Stimulated activated CD4-positive, alpha-beta T cell treated with anti-CD3 and anti-CD28 coated beads, Interleukin-2, amount 100 ng/mL, for 48 hours (primary cell): ENCODE results near the gene KRT10.
"Not testable (repeated sequence)": the region's sequence is repeated elsewhere in the genome, so short reads cannot be mapped to it uniquely, and the experiment has no call there.

Source experiments
- DNase-seq, 2 donors: peaks; one replicate each; pipeline ENCODE4 v3.0.0-alpha.2; 2020

Gene KRT10

DNA sequence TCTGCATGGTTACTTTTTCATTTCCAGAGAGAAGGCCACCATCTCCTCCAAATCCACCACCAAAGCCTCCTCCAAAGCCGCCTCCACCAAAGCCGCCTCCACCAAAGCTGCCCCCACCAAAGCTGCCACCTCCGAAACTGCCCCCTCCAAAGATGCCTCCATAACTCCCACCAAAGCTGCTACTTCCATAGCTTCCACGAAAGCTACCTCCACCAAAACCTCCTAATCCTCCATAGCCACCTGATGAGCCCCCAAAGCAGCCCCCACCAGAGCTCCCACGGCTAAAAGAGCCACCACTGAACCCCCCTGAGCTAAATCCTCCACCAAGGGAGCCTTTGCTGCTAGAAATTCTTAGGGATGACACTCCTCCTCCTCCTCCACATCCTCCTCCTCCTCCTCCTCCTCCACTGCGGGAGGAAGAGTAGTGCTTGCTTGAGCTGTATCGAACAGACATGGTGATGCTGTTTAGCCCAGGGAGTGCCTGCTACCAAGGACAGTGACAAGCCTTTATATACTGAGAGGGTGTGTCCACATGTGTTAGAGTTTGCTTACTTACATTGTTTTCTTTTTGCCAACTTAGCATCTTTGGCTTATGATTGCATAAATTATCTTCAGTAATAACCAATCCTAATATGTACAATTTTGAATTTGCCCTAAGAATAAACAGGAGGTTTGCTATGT lies at the start of gene KRT10:
Gene KRT10 (minus strand): TSS at position 483 of the 681 bp plus-strand sequence. CDS start 29 bp downstream, at position 454.
- no peak for DNase-seq

DNA sequence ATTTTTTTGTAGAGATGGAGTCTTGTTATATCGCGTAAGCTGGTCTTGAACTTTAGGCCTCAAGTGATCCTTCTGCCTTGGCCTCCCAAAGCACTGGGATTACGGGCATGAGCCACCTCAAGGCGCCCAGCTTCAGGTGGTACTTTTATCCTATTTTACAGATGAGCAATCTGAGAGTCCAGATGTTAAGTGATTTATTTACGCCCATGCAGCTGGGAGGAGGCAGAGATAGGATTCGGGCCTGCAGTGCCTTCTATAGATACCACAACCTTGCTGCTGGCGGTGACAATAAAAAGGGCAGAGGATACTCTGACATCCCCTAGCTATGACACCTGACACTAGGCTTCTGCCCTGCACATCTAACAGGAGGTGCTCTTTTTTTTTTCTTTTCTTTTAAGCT lies 48.9 kb upstream of the KRT10 start:
- no peak for DNase-seq

DNA sequence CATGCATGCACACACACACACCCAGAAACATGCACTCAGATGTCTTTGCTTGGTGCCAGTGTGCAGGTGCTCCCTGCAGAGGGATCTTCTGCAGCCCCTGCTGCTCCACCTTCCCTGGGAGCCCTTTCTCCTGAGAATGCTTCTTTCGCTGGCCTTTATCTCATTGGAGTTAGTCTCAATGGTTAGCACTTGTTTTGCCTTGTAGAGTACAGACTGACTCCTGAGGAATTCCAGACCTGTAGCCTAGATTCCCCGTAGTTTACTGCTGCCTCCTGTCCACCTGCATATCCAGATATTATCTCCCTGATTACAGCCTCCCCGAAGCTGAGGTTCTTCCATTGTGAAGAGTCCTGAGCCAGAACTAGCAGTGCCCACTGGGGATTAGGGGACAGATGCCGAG lies 47.7 kb upstream of the KRT10 start:
- DNase-seq = no peak

DNA sequence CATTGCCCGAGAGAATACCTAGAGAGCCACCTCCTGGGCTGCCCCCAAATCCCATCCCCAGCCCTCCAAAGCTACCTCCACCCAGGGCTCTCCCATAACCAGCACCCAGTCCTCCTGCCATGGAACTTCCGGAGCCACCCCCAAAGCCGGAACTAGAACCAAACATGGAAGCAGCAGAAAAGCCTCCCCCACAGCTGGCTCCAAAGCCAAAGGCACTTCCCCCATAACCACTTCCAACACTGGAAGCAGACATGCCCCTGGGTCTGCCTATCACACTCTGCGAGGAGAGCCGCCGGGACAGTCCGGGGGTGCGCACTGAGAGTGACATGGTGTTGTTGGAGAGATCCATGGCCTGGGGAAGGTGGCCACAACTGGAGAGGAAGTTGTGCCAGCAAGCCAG lies 44.4 kb upstream of the KRT10 start, which contains the start of gene KRT12:
Gene KRT12 (minus strand): TSS at position 386 of the 400 bp plus-strand sequence. CDS start 37 bp downstream, at position 349.
- no peak for DNase-seq

DNA sequence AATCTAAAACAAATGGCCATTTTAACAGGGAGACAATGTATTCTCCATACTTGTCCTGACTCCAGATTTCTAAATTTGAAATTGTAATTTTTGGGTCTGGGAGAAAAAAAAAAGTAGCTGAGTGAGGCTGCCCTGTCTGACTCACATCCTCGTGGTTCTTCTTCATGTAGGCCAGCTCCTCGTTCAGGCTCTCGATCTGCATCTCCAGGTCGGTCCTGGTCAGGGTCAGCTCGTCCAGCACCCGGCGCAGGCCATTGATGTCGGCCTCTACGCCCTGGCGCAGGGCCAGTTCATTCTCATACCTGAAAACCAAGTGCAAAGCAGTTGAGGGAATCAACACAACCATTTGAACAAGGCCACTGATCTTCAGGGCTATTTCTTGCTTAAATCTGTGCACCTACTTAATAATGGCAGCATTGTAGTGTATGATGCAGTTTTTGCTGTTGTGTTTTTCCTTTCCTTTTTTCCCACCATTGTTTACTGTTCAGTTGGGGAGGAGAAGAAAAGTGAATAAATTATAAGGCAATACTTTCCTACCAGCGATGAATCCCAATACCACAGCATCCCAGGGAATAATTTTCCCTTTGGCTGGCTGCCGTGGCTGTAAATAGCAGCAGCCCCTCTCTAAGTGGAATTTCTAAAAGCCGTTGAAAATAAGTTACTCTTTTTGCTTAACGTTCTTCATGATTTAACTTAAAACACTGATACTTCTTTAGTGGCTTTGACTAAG lies 42.4 kb upstream of the KRT10 start:
- DNase-seq = no peak

DNA sequence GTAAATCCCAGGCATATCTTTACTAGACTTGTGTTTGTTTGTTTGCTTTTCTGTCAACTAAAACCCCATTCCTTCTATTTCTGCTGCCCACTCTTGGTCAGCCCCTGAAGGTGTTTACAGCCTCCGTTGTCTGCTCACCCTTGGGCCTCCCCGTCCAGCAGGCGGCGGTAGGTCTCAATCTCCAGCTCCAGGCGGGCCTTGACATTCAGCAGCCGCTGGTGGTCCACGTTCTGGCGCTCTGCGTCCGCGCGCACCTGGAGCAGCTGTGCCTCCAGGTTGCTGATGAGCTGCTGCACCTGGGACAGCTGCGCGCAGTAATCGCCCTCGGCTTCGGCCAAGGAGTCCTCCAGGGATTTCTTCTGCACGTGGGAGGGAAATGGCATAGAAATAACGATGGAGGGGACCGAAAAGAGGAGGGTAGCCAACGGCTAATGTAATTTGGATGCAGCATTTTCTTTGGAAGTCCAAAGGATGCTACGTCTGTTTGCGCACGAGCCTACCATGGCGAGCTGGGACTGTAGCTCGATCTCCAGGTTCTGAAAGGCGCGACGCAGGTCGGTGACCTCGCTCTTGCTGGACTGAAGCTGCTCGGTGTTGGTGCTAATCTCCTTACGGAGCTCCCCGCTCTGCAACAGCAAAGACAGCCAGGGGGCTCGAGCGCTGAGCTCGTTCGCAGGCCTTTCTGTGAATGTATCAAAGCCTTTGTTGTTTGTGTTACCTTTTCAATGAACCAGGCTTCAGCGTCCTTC lies 40.7 kb upstream of the KRT10 start:
- no peak for DNase-seq

DNA sequence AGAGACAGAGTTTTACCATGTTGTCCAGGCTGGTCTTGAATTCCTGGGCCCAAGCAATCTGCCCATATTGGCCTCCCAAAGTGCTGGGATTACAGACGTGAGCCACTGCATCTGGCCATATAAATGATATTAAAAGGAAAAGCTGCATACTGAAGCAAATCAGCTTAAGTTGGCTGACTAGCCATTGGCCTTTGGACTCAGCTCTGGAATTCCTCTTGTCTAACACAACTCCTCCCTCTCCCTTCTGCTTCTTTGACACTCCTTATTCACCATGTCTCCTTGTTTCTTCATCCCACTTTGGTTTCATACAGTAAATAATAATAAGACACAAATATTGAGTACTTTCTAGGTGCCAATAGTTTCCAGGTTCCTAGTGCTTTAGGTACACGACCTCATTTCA lies 37.1 kb upstream of the KRT10 start:
- no peak for DNase-seq

DNA sequence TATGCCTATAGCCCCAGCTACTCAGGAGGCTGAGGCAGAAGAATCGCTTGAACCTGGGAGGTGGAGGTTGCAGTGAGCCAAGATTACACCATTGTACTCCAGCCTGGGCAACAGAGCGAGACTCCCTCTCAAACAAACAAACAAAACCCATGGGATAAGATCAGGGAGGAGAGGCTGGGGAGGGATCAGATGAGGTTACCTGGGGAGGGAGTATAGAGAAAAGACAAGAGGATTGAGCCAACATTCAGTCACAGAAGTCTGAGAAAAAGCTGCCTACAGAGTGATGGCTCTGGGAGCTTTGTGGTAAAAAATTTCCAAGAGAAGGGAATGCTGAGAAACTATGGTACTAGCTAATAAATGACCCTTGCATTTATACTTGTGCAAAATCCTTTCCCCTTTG lies 36.3 kb upstream of the KRT10 start:
- DNase-seq = not testable (repeated sequence)

DNA sequence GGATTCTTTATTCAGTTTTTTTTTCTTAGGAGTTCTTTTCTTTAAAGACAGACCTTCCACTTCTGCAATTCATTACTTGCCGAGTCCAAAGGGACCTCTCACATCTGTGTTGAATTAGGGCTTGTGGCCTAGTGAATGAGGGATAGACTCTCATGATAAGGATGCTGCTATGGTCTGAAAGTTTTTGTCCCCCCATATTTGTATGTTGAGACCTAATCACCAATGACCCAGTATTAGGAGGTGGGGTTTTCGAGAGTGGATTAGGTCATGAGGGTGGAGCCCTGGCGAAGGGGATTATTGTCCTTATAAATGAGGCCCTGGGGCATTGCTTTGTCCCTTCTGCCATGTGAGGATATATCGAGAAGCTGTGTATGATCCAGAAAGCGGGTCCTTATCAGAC lies 35.1 kb upstream of the KRT10 start:
- DNase-seq = no peak

DNA sequence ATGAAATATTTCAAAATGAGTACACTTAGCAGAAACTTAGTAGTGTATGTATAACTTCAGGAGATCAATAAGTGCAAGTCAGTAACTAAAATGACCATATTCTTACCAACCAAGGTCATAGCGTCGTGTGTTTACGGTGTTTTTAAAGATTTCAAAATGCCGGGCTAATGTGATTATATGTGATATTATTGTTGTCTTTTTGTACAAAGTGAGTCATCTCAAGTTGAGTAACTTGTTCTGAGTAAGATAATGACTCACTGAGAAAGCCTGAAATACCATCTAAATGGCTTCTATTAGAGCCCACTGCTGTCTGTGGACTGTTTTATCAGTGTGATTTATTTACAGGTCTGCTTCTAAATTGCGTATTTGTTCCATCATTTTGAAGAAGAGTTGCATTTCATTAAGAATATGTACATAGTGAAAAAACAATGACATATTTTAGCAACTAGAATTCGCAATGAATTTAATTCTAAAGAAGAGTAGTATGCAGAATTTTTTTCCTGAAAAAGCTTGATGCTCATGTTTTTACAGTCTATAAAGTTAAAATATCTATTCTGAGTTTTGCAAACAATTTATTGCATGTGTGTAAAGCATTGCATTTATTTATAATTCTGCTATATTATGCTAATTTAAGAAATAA lies 31.9 kb upstream of the KRT10 start:
- DNase-seq = no peak

DNA sequence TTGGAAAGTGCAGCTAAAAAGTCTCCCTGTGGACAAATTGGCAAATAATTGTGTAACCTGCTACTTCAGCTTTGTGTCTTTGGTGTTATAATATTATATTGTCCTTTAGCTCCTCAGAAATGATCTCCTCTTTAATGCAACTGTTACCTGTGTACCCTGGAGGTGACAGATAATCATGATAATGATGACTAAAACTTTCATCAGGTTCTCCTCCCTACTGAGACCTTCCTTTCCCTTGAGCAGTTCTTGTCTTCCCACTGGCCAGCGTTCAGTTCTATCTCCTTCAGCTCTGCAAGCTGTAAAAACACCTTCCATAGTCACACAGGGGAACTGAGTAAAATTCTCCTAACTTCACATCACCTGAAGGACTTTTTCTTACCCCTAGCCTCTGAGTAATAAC lies 29.9 kb upstream of the KRT10 start:
- no peak for DNase-seq

DNA sequence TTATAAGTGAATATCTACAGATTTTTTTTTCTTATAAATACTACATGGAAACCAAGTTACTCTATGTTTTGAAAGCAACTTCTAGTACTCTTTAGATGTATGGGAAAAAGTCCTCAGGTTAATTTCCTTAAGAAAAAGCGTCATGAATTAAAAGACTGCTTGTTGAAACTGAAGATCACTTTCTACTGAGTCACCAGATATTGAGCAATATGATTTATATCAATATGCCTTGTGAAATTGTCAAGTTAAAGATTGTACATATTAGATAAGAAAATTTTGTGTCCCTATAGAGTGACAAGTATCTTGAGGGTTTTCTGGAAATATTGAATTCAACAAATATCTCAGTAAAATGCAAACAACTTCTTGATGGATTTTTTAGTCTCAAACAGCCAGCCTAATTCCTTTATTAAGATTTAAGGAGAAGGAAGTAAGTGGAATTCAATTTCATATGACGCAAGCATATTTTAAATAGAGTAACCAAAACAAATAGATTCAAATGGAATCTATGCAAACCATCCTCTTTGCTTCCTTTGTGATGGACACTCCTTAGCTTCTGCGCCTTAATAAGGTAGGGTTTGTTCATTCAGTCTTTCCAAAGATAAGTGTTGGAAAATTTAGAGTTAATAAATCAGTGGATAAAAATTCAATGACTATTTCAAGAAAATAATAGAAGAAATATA lies 28.0 kb upstream of the KRT10 start:
- DNase-seq = no peak

DNA sequence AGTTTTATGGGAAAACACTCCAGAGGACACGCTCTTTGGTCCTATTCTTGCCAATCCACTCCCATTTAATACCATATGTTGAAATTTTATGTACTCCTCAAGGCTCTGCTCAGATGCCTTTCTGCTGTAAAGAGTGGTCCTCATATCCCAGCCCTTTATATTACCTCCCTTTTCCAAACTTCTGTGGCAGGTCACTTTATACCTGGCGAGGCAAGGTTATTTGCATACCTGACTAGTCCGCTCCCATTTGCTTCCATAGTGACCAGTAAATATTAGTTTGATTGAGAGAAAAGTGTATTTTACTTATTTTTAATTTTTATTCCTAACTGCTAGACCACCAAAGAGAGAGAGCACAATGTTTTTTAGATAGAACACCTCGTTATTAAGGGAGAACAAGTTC lies 27.3 kb upstream of the KRT10 start:
- DNase-seq = no peak

DNA sequence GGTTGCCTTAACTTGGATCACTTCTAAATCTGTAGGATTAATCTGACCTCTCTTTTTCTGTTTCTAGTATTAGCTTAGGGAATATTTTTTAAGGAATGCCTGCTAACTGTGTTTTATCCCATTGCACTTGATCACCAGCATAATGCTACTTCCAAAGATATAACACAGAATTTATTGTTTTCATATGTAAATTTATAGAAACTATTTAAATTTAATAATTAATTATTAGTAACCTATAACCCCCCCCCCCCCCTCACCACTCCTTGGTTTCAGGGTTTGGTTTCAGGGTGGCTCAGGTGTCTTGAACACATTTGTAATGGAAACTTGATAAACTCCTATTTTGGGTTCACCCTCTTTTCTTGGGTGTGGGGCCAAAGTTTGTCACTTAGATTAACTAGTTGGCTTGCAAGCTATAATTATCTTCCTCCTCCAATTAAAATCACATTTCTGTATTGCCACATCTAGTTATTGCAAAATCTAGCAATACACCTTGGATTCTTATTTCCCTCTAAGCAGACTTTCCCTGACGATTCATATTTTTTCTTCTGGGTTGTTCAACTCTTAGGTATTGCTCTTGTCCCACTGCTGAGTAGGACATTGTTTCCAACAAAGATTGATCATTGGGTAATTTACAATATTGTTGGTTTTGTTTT lies 26.3 kb upstream of the KRT10 start:
- no peak for DNase-seq

DNA sequence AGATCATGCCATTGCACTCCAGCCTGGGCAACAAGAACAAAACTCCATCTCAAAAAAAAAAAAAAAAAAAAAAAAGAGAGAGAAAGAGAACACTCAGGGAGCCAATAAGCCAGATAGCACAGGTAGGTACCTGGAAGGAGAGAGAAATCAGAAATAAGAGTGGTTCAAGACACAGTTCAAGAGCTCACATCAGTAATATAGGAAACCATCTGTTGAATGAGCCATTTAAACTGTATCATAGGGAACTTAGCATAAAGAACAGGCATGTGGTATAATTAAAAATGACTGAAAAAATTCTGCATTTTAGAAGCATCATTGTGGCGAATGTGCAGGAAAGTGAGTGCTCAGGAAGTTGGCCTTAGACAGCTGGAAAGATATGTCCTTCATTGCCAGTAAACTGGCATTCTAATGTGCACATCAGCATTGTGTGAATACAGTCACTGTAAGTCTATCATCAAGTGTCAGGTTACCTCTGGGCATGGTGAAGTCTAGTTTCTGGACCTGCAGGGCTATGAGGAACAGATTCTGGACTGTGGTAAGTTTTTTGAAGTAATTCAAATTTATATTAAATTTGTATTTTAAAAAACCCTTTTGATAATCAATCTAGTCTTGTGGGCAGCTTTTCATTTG lies 24.2 kb upstream of the KRT10 start:
- DNase-seq = no peak

DNA sequence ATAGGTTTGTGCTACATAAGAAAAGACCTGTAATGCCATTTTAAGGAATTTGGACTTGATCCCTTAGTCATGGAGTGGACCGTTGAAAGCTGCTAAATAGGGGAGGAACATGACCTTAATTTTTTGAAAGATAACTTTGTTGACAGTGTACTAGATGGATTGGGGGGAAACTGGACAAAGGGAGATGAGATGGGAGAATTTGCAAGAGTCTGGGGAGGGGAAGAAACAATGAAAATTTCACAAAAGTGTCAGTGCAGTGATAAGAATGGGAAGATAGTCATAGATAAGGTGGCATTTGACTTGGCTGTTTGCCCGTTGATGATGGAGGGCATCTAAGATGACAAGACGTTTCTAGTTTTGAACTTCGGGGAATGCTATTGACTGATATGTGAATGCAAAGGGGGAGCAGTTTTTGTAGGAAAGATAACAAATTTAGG lies 22.3 kb upstream of the KRT10 start:
- no peak for DNase-seq

DNA sequence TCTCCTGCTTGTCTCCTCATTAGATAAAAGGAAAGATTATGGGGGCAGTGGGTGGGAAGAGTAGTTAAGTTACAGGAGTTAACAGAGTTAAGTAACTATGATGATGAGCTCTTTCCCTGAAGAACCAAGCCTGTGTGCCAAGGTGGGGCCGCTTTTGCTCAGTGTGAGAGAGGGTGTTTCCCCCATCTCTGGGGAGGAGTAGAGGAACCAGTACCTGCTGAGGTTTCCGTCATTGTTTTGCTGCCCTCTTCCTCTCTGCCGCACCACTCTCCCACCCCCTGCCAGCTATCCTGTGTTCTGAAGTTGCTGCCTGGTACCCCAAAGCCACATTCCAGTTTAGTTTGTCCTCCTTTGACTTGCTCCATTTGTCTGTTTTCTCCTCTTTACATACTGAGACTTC lies 20.8 kb upstream of the KRT10 start:
- DNase-seq = no peak

DNA sequence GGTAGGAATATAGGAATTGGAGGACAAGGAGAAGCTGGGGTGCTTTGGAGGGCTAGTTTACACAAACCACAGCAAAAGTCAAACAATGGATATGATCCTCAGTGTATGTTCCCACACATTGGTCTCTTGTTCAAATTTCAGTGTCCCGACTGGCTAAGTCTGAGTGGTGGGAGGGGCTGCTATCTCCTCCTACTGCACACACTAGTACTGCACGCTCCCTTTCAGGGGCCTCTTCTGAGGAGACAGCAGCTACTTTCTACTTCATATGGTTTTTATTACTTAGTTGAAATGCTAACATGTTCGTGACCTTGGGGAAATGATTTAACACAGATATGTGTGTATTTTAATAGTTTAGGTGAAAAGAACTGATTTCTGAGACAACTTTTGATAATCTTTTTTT lies 18.8 kb upstream of the KRT10 start:
- no peak for DNase-seq

DNA sequence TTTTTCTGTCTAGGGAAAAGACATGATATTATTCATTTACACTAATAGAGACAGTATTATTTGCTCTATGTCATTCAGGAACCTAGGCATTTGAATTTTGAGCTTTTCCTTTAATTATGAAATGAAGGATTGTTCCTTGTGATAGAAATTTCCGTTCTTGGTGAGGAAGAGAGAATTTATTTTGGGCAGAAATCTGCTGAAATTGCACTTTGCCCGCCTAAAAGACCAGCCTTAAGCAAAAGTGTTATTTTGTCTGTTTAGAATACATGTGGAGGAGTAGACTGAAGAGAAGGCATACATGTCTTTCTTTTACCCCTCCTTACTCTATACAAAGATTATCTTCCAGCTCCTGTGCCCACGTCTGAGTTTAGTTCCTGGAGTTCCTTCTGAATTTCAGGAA lies 16.8 kb upstream of the KRT10 start:
- DNase-seq = no peak

DNA sequence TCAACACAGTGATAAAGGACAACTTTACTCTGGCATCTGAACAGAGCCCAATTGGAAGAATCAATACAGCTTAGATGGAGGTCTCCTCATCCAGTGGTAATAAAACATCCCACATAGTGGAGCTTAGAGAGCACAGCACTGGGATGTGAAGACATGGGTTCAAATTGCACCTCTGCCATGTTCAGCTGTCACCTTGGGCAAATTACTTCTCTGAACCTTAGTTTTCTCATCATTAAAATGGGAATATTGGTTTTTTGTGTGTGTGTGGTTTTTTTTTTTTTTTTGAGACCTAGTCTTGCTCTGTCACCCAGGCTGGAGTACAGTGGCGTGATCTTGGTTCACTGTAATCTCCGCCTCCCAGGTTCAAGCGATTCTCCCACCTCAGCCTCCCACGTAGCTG lies 13.6 kb upstream of the KRT10 start:
- DNase-seq = no peak

DNA sequence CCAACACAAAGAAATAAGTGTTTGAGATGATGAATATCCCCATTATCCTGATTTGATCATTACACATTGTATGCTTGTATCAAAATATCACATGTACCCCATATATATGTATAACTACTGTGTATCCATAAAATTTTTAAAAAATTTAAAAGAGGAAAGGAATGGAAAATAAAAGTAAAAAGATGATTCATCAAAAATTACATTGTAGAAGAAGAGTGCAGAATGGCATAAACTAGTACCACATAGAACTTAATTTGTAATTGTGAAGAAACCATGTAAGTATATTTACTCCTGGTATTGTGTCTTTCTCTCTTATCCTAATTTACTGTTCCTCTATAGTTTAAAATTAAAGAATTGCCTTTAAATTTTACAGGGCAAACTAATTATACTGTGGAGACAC lies 11.5 kb upstream of the KRT10 start:
- no peak for DNase-seq

DNA sequence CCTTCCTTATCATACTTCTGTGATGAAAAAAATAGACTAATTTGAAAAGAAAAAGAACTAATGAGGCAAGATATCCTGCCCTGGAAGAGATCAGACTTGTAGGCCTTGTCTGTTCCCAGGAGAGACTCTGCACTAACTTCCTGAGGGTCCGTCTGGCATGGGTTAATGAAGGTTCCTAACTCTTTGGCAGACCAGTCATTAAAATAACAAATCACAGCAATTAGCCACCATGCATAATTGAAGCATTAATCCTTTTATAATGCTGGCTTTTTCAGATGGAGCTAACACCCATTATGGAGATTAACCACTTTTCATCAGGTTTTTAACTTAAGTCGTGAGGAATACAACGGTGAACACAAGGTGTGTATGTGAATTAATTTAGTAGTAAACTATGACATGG lies 10.4 kb upstream of the KRT10 start:
- DNase-seq = no peak
